GM18526 (cell line): Measurements from ENCODE around the gene GAMT.

Experiments
- POLR2A ChIP-seq: IDR thresholded peaks from 3 replicates; pipeline ENCODE4 v1.6.1; 2011; ENCODE audit not compliant: insufficient read length; ENCODE audit errors: extremely low read depth

The GAMT gene

GRCh38 chr19:1424192-1424955, 23.0 kb upstream of the GAMT start:
- TF ChIP-seq POLR2A = no peak

- no peak for TF ChIP-seq POLR2A
These were observed 22.3 kb upstream of the GAMT start for GRCh38 chr19:1423436-1424191.

GRCh38 chr19:1422943-1423342, 21.6 kb upstream of the GAMT start:
- TF ChIP-seq POLR2A = no peak

- TF ChIP-seq POLR2A = no peak
These were observed 21.0 kb upstream of the GAMT start for GRCh38 chr19:1422360-1422759.

GRCh38 chr19:1421958-1422305, 20.6 kb upstream of the GAMT start:
- no peak for TF ChIP-seq POLR2A

GRCh38 chr19:1421218-1421957, 20.0 kb upstream of the GAMT start:
- TF ChIP-seq POLR2A = no peak

GRCh38 chr19:1420590-1420989, 19.2 kb upstream of the GAMT start:
- TF ChIP-seq POLR2A = no peak

- no peak for TF ChIP-seq POLR2A
These were observed 17.8 kb upstream of the GAMT start for GRCh38 chr19:1418951-1419738.

GRCh38 chr19:1418496-1418775, 17.1 kb upstream of the GAMT start:
- no peak for TF ChIP-seq POLR2A

- no peak for TF ChIP-seq POLR2A
These were observed 16.5 kb upstream of the GAMT start for GRCh38 chr19:1417681-1418495.

GRCh38 chr19:1417145-1417544, 15.8 kb upstream of the GAMT start:
- no peak for TF ChIP-seq POLR2A

- TF ChIP-seq POLR2A = no peak
These were observed 14.9 kb upstream of the GAMT start for GRCh38 chr19:1416014-1416841.

GRCh38 chr19:1412995-1413800, 11.9 kb upstream of the GAMT start:
- TF ChIP-seq POLR2A = no peak

GRCh38 chr19:1412323-1412923, 11.1 kb upstream of the GAMT start:
- TF ChIP-seq POLR2A = no peak
